Uterus (tissue), 2 donors: ENCODE results near the gene ZBTB20.

Experiments
- CTCF ChIP-seq, 4 experiments: fragments of 200-600 bp in 2 of 4; fragments of 450-650 bp in 2 of 4; sonication (generic) in 2 of 4; IDR thresholded peaks; one replicate each; pipeline ENCODE4 v1.5.1; 2016 to 2019; ENCODE audit warnings: antibody characterized with exemption in 4 of 4, mild to moderate bottlenecking in 2 of 4, moderate library complexity in 1 of 4
- POLR2A ChIP-seq, 2 donors: fragments of 450-650 bp; IDR thresholded peaks; one replicate each; pipeline ENCODE4 v1.6.1; 2016; ENCODE audit warnings: antibody characterized with exemption in 2 of 2, mild to moderate bottlenecking in 1 of 2, moderate library complexity in 1 of 2

GRCh38 chr3:114709102-114709501, 438.0 kb downstream of the ZBTB20 start:
- TF ChIP-seq CTCF (IDR thresholded peaks at IDR 0.05) (no peak), POLR2A (IDR thresholded peaks at IDR 0.05) (no peak)
